IPS-15b (cell line): ENCODE measurements around the gene SUPT5H.
"Not testable (repeated sequence)": the region's sequence is repeated elsewhere in the genome, so short reads cannot be mapped to it uniquely, and the experiment has no call there.

Experiments used
- H3K27me3 ChIP-seq: one replicate; pipeline ENCODE4 v1.6.1; 2013; ENCODE audit warnings: low read length; ENCODE audit not compliant: control insufficient read depth, insufficient read depth
- H3K36me3 ChIP-seq: one replicate; pipeline ENCODE4 v1.6.1; 2013; ENCODE audit warnings: low read length; ENCODE audit not compliant: control insufficient read depth, insufficient read depth
- H3K4me1 ChIP-seq: one replicate; pipeline ENCODE4 v1.6.1; 2013; ENCODE audit warnings: mild to moderate bottlenecking, low read length; ENCODE audit not compliant: control insufficient read depth, insufficient read depth
- H3K4me3 ChIP-seq: one replicate; pipeline ENCODE4 v1.5.1; 2013; ENCODE audit warnings: low read depth, low read length
- H3K9ac ChIP-seq: one replicate; pipeline ENCODE4 v1.6.1; 2013; ENCODE audit warnings: low read depth, mild to moderate bottlenecking, low read length
- H3K9me3 ChIP-seq: one replicate; pipeline ENCODE4 v1.6.1; 2013; ENCODE audit warnings: mild to moderate bottlenecking, low read length; ENCODE audit not compliant: control insufficient read depth, insufficient read depth

Gene SUPT5H

DNA sequence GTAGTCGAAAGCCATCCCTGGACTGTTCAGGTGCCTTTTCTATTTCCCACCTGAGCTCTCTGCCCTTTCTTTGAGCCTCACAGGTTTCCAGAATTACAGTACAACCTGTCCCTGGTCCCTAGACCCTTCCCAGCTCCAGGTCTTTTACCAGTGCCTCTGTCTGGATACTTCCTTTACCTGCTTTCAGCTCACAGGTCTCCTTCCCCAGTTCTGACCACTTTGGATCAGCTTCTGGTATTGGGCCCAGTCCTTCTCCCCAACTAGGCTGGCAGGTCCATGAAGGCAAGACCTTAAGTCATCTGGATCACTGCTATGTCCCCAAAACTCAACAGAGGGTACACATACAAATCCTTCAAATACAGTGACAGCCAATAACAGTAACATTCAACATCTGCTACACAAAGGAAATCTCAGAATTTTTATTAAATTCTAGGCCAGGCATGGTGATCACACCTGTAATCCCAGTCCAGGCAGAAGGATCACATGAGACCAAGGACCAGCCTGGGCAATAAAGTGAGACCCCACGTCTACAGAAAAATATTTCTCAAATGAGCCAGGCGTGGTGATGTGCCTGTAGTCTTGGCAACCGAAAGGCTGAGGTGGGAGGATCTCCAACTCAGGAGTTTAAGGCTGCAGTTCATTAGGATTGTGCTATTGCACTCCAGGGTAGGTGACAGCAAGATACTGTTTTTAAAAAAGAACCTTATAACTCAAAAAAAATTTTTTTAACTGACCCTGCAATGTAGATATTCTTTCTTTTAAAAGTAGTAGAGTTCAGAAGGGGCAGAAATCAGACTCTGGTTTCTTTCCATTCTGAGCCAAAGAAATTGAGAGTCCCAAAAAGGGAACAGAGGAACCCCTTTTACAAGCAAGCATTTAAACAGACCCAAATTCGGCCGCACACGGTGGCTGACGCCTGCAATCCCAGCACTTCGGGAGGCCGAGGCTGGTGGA is 11.0 kb upstream of the SUPT5H start:
- Histone ChIP-seq H3K9me3 (no peaks in the 10 kb centered on the region), H3K4me1 (peaks cover 11% of the 10 kb centered on the region), H3K36me3 (peaks cover 23% of the 10 kb centered on the region), H3K27me3 (no peaks in the 10 kb centered on the region), H3K4me3 (peak overlapping the region; percentile 99), H3K9ac (no peak overlapping the region)

DNA sequence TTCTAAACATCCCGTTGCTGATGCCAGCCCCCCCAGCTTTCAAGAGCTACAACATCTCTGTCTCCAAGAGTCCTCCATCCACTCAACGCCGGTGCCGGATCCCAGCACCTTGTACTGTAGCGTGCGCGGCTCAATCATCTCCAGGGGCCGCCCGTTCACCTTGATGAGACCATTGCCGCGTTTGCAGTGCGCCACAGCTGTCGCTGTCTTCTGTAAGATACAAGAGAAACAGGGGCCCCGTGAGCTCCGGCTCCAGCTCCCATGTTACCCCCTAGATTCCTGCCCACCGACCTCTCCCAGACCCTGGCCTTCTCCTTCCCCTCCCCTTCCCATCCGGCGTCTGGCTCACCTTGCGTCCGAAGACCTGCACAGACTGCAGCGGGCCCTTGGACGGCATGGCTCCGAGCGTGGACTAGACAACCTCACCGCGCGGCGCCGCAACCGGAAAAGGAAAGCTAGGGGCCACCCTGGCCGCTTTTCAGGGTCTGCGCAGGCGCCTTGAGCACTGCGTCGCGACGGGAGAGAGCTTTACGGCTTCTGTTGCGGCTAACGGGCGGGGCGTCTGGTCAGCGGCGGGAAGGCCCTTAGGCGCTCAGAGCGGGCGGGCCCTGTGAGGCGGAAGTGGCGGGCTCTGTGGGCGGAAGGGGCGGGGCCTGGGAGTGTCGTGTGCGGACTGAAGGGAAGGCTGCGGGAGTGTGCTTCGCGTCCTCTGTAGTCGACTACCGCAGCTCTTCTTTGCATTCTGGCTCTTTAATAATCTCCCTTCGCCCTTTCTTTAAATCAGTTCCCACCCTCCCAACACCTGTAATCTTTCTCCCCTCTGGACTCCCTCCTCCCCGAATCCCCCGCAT is 9.7 kb upstream of the SUPT5H start, which contains the start of gene RPS16:
Gene RPS16, minus strand, starts transcription at position 451 of the 851 bp plus-strand sequence. Its CDS starts 54 bp downstream, at position 397.
- H3K9ac ChIP-seq, result peak within 1 kb of the TSS; percentile 99
- peaks cover 23% of the 10 kb centered on the region for H3K36me3 ChIP-seq
- peak within 1 kb of the TSS; percentile 99 for H3K4me3 ChIP-seq
- no peaks in the 10 kb centered on the region for H3K9me3 ChIP-seq
- H3K4me1 ChIP-seq, result peaks cover 10% of the 10 kb centered on the region
- H3K27me3 ChIP-seq, result no peaks in the 10 kb centered on the region

DNA sequence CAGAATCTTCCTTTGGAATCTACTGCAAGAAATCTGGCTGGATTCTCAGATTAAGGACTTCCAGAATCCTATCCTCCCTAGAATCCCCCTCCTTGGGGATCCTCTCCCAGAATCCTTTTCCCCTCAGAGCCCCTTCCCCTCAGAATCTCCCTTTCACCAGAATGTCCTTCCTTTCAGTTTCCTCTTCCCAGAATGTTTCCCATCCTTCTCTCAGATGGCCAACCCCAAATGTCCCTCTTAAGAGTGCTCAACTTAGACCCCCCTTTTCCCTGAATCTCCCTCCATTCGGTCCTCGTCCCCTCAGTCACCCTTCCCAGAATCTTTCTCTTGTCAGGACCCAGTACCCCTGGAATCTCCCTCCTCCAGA is 9.0 kb upstream of the SUPT5H start:
- peak overlapping the region; percentile 84 for H3K9ac ChIP-seq
- no peaks in the 10 kb centered on the region for H3K9me3 ChIP-seq
- peak overlapping the region; percentile 99 for H3K4me3 ChIP-seq
- H3K27me3 ChIP-seq, result no peaks in the 10 kb centered on the region
- H3K36me3 ChIP-seq, result peaks cover 23% of the 10 kb centered on the region
- H3K4me1 ChIP-seq, result peaks cover 6% of the 10 kb centered on the region

DNA sequence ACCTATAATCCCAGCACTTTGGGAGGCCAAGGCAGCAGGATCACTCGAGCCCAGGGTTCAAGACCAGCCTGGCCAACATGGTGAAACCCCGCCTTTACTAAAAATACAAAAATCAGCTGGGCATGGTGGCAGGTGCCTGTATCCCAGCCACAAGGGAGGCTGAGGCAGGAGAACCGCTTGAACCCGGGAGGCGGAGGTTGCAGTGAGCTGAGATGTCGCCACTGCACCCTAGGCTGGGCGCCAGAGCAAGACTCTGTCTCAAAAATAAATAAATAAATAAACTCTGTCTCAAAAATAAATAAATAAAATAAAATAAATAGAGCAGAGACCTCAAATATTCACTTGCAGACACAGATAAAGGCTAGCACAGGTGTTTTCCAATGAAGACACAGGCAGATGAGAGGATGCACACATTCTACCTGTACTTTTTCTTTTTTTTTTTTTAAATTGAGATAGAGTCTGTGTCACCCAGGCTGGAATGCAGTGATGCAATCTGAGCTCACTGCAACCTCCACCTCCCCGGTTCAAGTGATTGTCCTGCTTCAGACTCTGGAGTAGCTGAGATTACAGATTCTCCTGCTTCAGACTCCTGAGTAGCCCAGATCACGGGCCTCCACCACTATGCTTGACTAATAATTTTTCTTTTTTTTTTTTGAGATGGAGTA is 7.0 kb upstream of the SUPT5H start:
- H3K9me3 ChIP-seq, result no peaks in the 10 kb centered on the region
- no peak overlapping the region for H3K4me3 ChIP-seq
- H3K9ac ChIP-seq, result no peak overlapping the region
- H3K27me3 ChIP-seq, result no peaks in the 10 kb centered on the region
- peaks cover 14% of the 10 kb centered on the region for H3K36me3 ChIP-seq
- H3K4me1 ChIP-seq, result peaks cover 6% of the 10 kb centered on the region

DNA sequence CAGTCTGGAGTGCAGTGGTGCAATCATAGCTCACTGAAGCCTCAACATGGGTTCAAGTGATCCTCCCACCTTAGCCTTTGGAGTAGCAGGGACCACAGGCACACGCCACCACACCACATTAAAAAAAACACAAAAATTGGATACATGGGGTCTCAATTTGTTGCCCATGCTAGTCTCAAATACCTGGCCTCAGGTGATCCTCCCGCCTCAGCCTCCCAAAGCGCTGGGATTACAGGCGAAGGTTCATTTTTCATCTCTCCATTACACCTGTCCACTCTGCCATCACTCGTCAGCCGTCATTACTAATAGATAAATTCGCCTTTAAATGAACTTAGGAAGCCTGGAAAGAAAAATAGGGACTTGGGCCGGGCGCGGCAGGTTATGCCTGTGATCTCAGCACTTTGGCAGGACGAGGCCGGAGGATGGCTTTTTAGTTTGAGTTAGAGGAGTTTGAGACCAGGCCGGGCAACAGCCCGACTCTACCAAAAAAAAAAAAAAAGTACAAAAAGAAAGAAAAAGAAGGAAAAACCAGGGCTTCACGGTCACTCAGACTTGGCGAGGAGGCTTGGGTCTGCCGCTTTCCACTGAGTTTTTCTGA is 685 bp upstream of the SUPT5H start:
- Histone ChIP-seq H3K36me3 (peaks cover 8% of the 10 kb centered on the region), H3K9ac (peak overlapping the region; percentile 87), H3K9me3 (no peaks in the 10 kb centered on the region), H3K4me3 (peak overlapping the region; percentile 88), H3K27me3 (no peaks in the 10 kb centered on the region), H3K4me1 (no peaks in the 10 kb centered on the region)

DNA sequence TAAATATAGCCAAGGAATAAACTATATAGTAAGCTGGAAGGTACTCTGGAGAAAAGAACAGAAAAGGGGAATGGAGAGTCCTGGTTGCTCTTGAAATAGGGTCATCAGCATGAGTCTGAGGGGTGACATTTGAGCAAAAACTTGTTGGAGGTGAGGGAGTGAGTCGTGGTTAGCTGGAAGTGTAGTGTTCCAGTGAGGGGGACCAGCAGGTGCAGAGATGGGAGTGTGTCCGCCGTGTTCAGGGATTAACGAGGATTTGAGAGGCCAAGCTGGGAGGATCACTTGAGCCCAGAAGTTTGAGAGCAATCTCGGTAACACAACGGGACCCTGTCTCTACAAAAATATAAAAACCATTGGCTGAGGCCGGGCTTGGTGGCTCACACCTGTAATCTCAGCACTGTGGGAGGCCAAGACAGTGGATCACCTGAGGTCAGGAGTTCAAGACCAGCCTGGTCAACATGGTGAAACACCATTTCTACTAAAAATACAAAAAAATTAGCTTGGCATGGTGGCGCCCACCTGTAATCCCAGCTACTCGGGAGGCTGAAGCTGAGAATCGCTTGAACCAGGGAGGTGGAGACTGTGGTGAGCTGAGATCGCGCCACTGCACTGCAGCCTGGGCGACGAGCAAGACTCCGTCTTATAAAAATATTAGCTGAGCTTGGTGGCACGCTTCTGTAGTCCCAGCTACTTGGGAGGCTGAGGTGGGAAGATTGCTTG is 1.1 kb downstream of the SUPT5H start:
- Histone ChIP-seq H3K4me3 (peak overlapping the region; percentile 88), H3K4me1 (no peaks in the 10 kb centered on the region), H3K27me3 (no peaks in the 10 kb centered on the region), H3K36me3 (peaks cover 8% of the 10 kb centered on the region), H3K9me3 (no peaks in the 10 kb centered on the region), H3K9ac (peak overlapping the region; percentile 98)

DNA sequence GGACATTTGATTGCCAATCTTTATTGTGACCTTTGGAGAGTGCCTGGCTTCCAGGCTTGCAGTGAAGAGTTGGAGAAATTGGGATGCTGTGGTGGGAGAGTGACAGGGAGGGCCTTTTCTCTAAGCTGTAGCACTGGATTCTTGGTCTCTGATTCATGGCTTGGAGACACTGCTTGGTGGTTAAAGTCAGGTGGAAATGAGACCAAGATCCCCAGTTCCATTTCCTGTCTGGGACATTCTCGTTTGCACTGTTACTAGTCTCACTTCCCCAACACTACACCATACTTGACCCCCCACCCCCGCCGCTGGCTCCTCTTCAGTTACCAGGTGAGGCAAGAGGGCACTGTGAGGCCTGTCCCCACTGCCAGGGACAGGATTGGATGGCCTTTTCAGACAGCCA is 2.9 kb downstream of the SUPT5H start:
- Histone ChIP-seq H3K9me3 (no peaks in the 10 kb centered on the region), H3K36me3 (peaks cover 16% of the 10 kb centered on the region), H3K4me3 (no peak overlapping the region), H3K9ac (no peak overlapping the region), H3K27me3 (no peaks in the 10 kb centered on the region), H3K4me1 (no peaks in the 10 kb centered on the region)

DNA sequence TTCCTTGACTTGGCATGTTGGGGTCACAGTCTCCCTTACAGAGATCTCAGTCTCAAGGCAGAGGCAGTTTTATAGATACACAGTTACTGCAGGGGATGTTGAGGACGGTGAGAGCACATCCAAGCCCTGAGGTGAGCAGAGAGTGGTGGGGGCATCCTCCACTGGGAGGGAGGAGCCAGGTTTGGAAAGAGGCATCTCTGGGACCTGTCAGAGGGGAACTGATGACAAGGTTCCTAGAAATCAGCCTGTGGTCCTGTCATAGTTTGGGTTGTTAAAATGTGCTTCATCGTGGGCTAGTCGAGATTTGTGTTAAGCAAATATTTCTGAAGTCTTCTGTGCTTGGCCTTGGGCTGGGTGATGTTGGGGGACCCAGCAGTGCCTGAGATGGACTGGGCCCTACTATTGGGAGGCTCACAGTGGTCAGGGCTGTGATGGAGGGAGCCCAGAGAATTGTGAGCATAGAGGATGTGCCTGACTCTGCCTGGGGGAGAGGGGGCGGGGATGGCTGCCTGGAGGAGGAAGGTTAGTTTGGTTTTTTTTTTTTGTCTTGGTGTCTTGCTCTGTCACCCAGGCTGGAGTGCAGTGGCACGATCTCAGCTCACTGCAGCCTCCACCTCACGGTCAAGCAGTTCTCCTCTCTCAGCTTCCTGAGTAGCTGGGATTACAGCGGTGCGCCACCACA is 3.9 kb downstream of the SUPT5H start:
- Histone ChIP-seq H3K4me3 (no peak overlapping the region), H3K9me3 (no peaks in the 10 kb centered on the region), H3K4me1 (no peaks in the 10 kb centered on the region), H3K27me3 (no peaks in the 10 kb centered on the region), H3K9ac (no peak overlapping the region), H3K36me3 (peaks cover 22% of the 10 kb centered on the region)

DNA sequence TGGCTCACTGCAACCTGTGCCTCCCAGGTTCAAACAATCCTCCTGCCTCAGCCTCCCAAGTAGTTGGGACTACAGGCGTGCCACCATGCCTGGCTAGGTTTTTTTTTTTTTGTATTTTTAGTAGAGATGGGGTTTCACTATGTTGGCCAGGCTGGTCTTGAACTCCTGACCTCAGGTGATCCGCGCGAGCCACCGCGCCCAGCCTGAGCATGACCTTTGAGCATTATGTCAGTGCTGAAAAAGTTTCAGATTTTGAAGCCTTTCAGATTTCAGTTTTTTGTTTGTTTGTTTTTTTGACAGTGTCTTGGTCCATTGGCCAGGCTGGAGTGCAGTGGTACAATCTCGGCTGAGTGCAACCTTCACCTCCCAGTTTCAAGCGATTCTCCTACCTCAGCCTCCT is 5.9 kb downstream of the SUPT5H start:
- not testable (repeated sequence) for H3K27me3 ChIP-seq, H3K9me3 ChIP-seq, H3K9ac ChIP-seq, H3K4me3 ChIP-seq, H3K4me1 ChIP-seq
- peaks cover 22% of the 10 kb centered on the region for H3K36me3 ChIP-seq

DNA sequence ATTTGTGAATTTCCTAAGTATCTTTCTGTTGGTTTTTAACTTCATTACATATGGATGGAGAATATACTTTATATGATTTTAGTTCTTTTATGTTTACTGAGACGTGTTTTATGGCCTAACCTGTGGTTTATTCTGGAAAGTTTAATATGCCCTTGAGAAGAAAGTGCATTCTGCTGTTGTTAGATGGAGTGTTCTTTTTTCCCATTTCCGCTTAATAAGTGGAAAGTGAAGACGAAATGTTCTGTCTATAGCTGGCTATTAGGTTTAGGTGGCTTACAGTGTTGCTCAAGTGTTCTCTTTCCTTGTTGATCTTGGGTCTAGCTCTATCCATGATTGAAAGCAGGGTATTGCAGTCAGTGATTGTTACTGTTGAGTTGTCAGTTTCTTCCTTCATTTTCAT is 18.0 kb downstream of the SUPT5H start:
- Histone ChIP-seq H3K36me3 (peaks cover 55% of the 10 kb centered on the region), H3K4me1 (no peaks in the 10 kb centered on the region), H3K4me3 (no peak overlapping the region), H3K9ac (no peak overlapping the region), H3K27me3 (no peaks in the 10 kb centered on the region), H3K9me3 (no peaks in the 10 kb centered on the region)
